ENCODE data around the gene TNNI2.
"Not testable (repeated sequence)": the region's sequence is repeated elsewhere in the genome, so short reads cannot be mapped to it uniquely, and the experiment has no call there.

TNNI2 gene

GRCh38 chr11:1880746-1881441, 42.1 kb downstream of the TNNI2 start:
- no peak for TF ChIP-seq CTCF (conservative IDR thresholded peaks at IDR 0.05; ENCODE audit: low read depth, low read length)
- no peak for DNase-seq (ENCODE audit: low read depth)
- H3K4me3 ChIP-seq (ENCODE audit: low read length) = no peak overlapping the region

GRCh38 chr11:1881442-1882264, 42.9 kb downstream of the TNNI2 start:
- TF ChIP-seq CTCF (conservative IDR thresholded peaks at IDR 0.05; ENCODE audit: low read depth, low read length) = no peak
- no peak overlapping the region for H3K4me3 ChIP-seq (ENCODE audit: low read length)
- DNase-seq (ENCODE audit: low read depth) = no peak

GRCh38 chr11:1882265-1883238, 43.8 kb downstream of the TNNI2 start:
- no peak for DNase-seq (ENCODE audit: low read depth)
- TF ChIP-seq CTCF (conservative IDR thresholded peaks at IDR 0.05; ENCODE audit: low read depth, low read length) = peak; percentile 88
- no peak overlapping the region for H3K4me3 ChIP-seq (ENCODE audit: low read length)

- TF ChIP-seq CTCF (conservative IDR thresholded peaks at IDR 0.05; ENCODE audit: low read depth, low read length) = no peak
- no peak for DNase-seq (ENCODE audit: low read depth)
- H3K4me3 ChIP-seq (ENCODE audit: low read length) = no peak overlapping the region
Measured at GRCh38 chr11:1883346-1884302, 44.8 kb downstream of the TNNI2 start.

- H3K4me3 ChIP-seq (ENCODE audit: low read length) = no peak overlapping the region
- no peak for DNase-seq (ENCODE audit: low read depth)
- no peak for TF ChIP-seq CTCF (conservative IDR thresholded peaks at IDR 0.05; ENCODE audit: low read depth, low read length)
Measured at GRCh38 chr11:1884303-1884700, 45.5 kb downstream of the TNNI2 start.

GRCh38 chr11:1886551-1886950, 47.8 kb downstream of the TNNI2 start:
- not testable (repeated sequence) for DNase-seq (ENCODE audit: low read depth); H3K4me3 ChIP-seq (ENCODE audit: low read length)
